ENCODE data around the gene LAIR1.

- TF ChIP-seq EZH2 (IDR thresholded peaks at IDR 0.05; ENCODE audit: low read depth, unreplicated experiment) (no peak), POLR2AphosphoS5 (IDR thresholded peaks at IDR 0.05; ENCODE audit: low read depth) (no peak), EZH2phosphoT487 (IDR thresholded peaks at IDR 0.05; ENCODE audit: unreplicated experiment) (no peak), CTCF (conservative IDR thresholded peaks at IDR 0.05; ENCODE audit: low read depth in 2 of 2) (no peak), NANOG (IDR thresholded peaks at IDR 0.05; ENCODE audit: borderline replicate concordance) (no peak), REST (IDR thresholded peaks at IDR 0.05; ENCODE audit: unreplicated experiment) (no peak), JUNB (IDR thresholded peaks at IDR 0.05; ENCODE audit: unreplicated experiment) (no peak), CREB1 (CRISPR knock-in tag; IDR thresholded peaks at IDR 0.05; ENCODE audit: low read depth) (no peak), ETS1 (IDR thresholded peaks at IDR 0.05) (no peak)
These were observed 31.0 kb downstream of the LAIR1 start for GRCh38 chr19:54333586-54334298.

All from GM23338 (cell line).